Measurements from ENCODE around the gene GCKR. TPM values are rescaled to one million over a fixed set of nuclear protein-coding genes. Genes with fewer than 3 reads are reported as not detected.
"Not testable (repeated sequence)": the region's sequence is repeated elsewhere in the genome, so short reads cannot be mapped to it uniquely, and the experiment has no call there.

Gene GCKR
- polyA plus RNA-seq, 1 of the 3 experiments (the other 2 are of a cell fraction) = 0.18 TPM

- no peak overlapping the region for H2AFZ ChIP-seq (ENCODE audit: low read depth)
- H3K9ac ChIP-seq = no peak overlapping the region
- no peak for TF ChIP-seq GABPA (IDR thresholded peaks at IDR 0.05; ENCODE audit: low read depth)
- no peak for TF ChIP-seq MEF2A (IDR thresholded peaks at IDR 0.05; ENCODE audit: borderline replicate concordance, low read depth)
- no peak for TF ChIP-seq FOXJ3 (CRISPR knock-in tag; IDR thresholded peaks at IDR 0.05)
- TF ChIP-seq ELF1 (IDR thresholded peaks at IDR 0.05) = no peak
- no peak for TF ChIP-seq TCF12 (IDR thresholded peaks at IDR 0.05)
- TF ChIP-seq FOSL2 (IDR thresholded peaks at IDR 0.05; ENCODE audit: borderline replicate concordance, low read depth) = no peak
- no peak for TF ChIP-seq RAD21 (IDR thresholded peaks at IDR 0.05; ENCODE audit: low read length)
- no peak for TF ChIP-seq RFX5 (IDR thresholded peaks at IDR 0.05; ENCODE audit: low read length)
- TF ChIP-seq USF1 (IDR thresholded peaks at IDR 0.05; ENCODE audit: borderline replicate concordance, low read depth) = no peak
- no peak for TF ChIP-seq NRF1 (IDR thresholded peaks at IDR 0.05; ENCODE audit: low read depth, low read length)
- TF ChIP-seq TEAD4 (IDR thresholded peaks at IDR 0.05; ENCODE audit: borderline replicate concordance, insufficient read depth) = no peak
- no peaks in the 10 kb centered on the region for H3K4me1 ChIP-seq (ENCODE audit: control insufficient read depth in 1 of 2, insufficient read depth in 2 of 2, low read depth in 1 of 2, low read length in 1 of 2)
- H3K4me2 ChIP-seq = no peak overlapping the region
- H3K9me2 ChIP-seq = no peaks in the 10 kb centered on the region
- H3K79me2 ChIP-seq (ENCODE audit: insufficient read depth) = no peaks in the 10 kb centered on the region
- 41% methylated on average over 4 of the region's 4 CpGs for WGBS (ENCODE audit: low lambda C conversion rate)
- POLR2A ChIA-PET = interaction anchor here (0.6 kb wide), 1 partner anchor 98 kb away, joined by 6 read pairs; no protein-coding TSS in a partner anchor
- no peaks in the 10 kb centered on the region for H3K36me3 ChIP-seq (replicated peaks in 1 of 2; ENCODE audit: control insufficient read depth in 1 of 2, insufficient read depth in 2 of 2, low read length in 1 of 2)
- CTCF ChIA-PET = interaction anchor here (0.7 to 1.0 kb wide), 2 partner anchors 10 to 1283 kb away, joined by 4 to 6 read pairs; no protein-coding TSS in a partner anchor
- no peaks in the 10 kb centered on the region for H3K9me3 ChIP-seq
- H3K4me3 ChIP-seq (ENCODE audit: low read depth in 2 of 2, low read length in 1 of 2) = no peak overlapping the region
- H3K27ac ChIP-seq (ENCODE audit: low read depth in 2 of 2, low read length in 1 of 2) = no peak overlapping the region
- no peaks in the 10 kb centered on the region for H3F3A ChIP-seq (replicated peaks; ENCODE audit: insufficient read depth)
- no peaks in the 10 kb centered on the region for H4K20me1 ChIP-seq (ENCODE audit: insufficient read depth)
- DNase-seq = no peak
- no peaks in the 10 kb centered on the region; the same call in 1 of the 2 replicates for H3K27me3 ChIP-seq (ENCODE audit: insufficient read depth)
Measured at GRCh38 chr2:27537287-27537686, 40.6 kb downstream of the GCKR start.

GRCh38 chr2:27538839-27539450, 42.3 kb downstream of the GCKR start:
- H4K20me1 ChIP-seq (ENCODE audit: insufficient read depth); H3K4me3 ChIP-seq (ENCODE audit: low read depth in 2 of 2, low read length in 1 of 2); H3K36me3 ChIP-seq (replicated peaks in 1 of 2; ENCODE audit: control insufficient read depth in 1 of 2, insufficient read depth in 2 of 2, low read length in 1 of 2); H3K27ac ChIP-seq (ENCODE audit: low read depth in 2 of 2, low read length in 1 of 2); H3K4me1 ChIP-seq (ENCODE audit: control insufficient read depth in 1 of 2, insufficient read depth in 2 of 2, low read depth in 1 of 2, low read length in 1 of 2); H3K9me3 ChIP-seq; H3K9me2 ChIP-seq; H3K4me2 ChIP-seq; H2AFZ ChIP-seq (ENCODE audit: low read depth); POLR2A ChIA-PET; DNase-seq; H3K27me3 ChIP-seq (ENCODE audit: insufficient read depth); H3F3A ChIP-seq (replicated peaks; ENCODE audit: insufficient read depth); H3K79me2 ChIP-seq (ENCODE audit: insufficient read depth); H3K9ac ChIP-seq: not testable (repeated sequence)
- WGBS (ENCODE audit: low lambda C conversion rate) = 58% methylated on average over 5 of the region's 6 CpGs
- CTCF ChIA-PET = interaction anchor here (1.4 kb wide), 1 partner anchor 9 kb away, joined by 4 read pairs; no protein-coding TSS in a partner anchor

- H3K27ac ChIP-seq (ENCODE audit: low read depth in 2 of 2, low read length in 1 of 2); H3K36me3 ChIP-seq (replicated peaks in 1 of 2; ENCODE audit: control insufficient read depth in 1 of 2, insufficient read depth in 2 of 2, low read length in 1 of 2); H3K27me3 ChIP-seq (ENCODE audit: insufficient read depth); H3K9ac ChIP-seq; H3K79me2 ChIP-seq (ENCODE audit: insufficient read depth); H2AFZ ChIP-seq (ENCODE audit: low read depth); H4K20me1 ChIP-seq (ENCODE audit: insufficient read depth); H3K4me2 ChIP-seq; H3K9me3 ChIP-seq; H3K4me1 ChIP-seq (ENCODE audit: control insufficient read depth in 1 of 2, insufficient read depth in 2 of 2, low read depth in 1 of 2, low read length in 1 of 2); POLR2A ChIA-PET; H3K9me2 ChIP-seq; DNase-seq; CTCF ChIA-PET; H3F3A ChIP-seq (replicated peaks; ENCODE audit: insufficient read depth); H3K4me3 ChIP-seq (ENCODE audit: low read depth in 2 of 2, low read length in 1 of 2): not testable (repeated sequence)
- WGBS (ENCODE audit: low lambda C conversion rate) = 89% methylated on average over 5 of the region's 35 CpGs
Measured at GRCh38 chr2:27539649-27540048, 43.0 kb downstream of the GCKR start.
